ENCODE measurements around the gene GOLGA8T.
"Not testable (repeated sequence)": the region's sequence is repeated elsewhere in the genome, so short reads cannot be mapped to it uniquely, and the experiment has no call there.

- TF ChIP-seq ZNF512 (CRISPR knock-in tag; IDR thresholded peaks at IDR 0.05; ENCODE audit: borderline replicate concordance); CTCF (IDR thresholded peaks at IDR 0.05): not testable (repeated sequence)
Measured at GRCh38 chr15:30191639-30192038, 56.8 kb downstream of the GOLGA8T start.

All from WTC11 (cell line).